Gastroesophageal sphincter (tissue), 3 donors: Measurements from ENCODE around the gene PIK3C2A.

ENCODE experiments used
- CTCF ChIP-seq, 4 experiments: fragments of 200-600 bp in 2 of 4; fragments of 450-650 bp in 2 of 4; sonication (generic) in 1 of 4; IDR thresholded peaks; one replicate each; pipeline ENCODE4 v1.5.1; 2017 to 2019; ENCODE audit warnings: antibody characterized with exemption in 4 of 4, mild to moderate bottlenecking in 2 of 4, moderate library complexity in 2 of 4
- EP300 ChIP-seq: sonication (generic); formaldehyde crosslinking; IDR thresholded peaks from one replicate; pipeline ENCODE4 v1.6.1; 2017; ENCODE audit warnings: antibody characterized with exemption, mild to moderate bottlenecking
- POLR2AphosphoS5 ChIP-seq: sonication (generic); formaldehyde crosslinking; IDR thresholded peaks from one replicate; pipeline ENCODE4 v1.6.1; 2017; ENCODE audit warnings: antibody characterized with exemption

GRCh38 chr11:17188675-17189074 is 19.1 kb downstream of the PIK3C2A start:
- TF ChIP-seq CTCF (IDR thresholded peaks at IDR 0.05) (no peak), EP300 (no peak), POLR2AphosphoS5 (no peak)
